ENCODE results near the gene EEF1A2.

Gene EEF1A2

GRCh38 chr20:63536997-63537524, 38.2 kb upstream of the EEF1A2 start, which contains the start of gene PTK6:
Gene PTK6, minus strand, starts transcription at chr20:63537376. Its CDS starts 62 bp downstream, at chr20:63537314.
- no peak for DNase-seq

DNA sequence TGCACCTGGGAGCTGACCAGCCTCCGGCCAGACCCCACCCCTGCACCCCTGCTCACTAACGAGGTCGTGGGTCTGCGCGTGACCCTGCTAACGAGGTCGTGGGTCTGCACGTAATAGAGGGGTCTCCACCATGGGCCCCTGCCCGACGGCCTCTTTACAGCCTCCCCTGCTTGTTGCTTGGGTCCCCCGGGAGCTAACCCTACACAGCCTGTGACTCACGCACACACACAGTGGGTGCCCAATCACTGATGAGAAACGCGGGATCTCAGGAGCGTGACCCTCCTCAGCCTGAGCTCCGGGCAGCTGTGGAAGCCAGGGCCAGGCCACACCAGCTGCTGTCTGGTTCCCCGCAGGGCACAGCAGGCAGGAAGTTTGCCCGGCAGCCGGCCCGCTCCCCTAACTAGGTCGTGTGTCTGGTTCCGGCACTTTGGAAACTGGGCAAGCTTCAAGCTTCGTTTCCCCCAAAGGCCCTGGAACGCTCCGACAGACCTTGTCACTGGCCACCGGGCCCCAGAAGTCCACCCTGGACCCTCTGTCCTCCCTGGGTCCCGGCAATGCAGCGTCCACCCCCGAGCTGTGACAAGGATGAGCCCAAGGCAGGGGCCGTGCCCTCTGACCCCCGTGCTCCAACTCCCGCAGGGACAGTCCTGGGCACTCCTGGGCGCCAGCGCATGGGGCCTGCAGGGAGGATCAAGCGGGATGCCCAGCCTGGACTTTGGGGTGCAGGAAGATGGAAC, 37.5 kb upstream of the EEF1A2 start:
- no peak for DNase-seq

DNA sequence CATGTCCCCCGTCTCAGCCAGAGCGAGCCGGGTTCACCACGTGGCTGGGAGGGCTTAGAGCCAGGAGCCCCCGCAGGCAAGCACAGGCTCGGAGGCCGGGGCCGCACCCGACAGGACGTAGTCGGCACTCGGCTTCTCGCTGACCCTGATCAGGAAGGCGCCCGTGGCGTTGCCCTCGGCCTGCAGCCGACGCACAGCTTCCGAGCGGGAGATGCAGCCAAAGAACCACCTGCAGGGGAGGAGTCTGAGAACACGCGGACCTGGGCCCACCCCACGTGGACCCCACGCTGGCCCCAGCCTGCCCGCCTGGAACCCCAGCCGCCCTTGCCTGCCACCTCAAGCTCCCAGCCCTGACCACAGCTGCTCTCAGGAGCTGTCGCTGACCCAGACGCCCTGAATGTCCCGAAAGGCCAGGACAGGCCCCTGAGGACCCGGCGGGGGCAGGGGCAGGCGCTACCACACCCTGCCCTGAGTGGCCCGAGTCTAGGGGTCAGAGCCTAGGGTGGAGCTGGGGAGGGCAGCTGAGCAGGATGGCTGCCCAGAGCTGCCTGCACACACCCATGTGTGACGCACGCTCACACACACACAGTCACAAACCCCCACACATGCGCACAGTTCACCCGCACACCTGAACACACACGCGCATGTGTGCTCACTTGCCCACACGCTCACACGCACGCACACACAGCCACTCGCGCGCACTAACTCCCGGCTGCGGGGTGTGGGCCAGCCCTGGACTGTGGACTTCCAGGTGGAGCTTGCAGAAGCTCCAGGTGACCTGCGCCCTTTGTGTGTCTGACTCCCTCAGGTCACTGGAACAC, 36.2 kb upstream of the EEF1A2 start:
- DNase-seq = no peak

DNA sequence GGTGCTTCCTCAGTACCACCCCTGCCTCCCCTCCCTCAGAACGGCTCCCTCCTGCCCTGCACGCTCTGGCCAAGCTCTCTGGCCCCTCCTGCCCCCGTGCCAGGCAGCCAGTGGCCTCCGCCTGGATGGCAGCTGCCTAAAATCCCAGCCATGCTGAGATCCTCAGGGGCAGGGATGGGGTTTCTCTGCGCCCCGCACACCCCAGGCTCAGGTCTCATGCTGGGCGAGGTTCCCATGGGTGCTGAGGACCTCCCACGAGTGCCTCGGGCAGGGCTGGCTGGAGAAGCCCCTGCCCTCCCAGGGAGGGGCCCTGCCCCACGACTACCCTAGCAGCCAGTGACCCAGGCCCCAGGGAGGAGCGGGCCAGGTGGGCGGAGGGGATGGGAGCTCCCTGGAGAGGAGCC, 35.5 kb upstream of the EEF1A2 start:
- DNase-seq = no peak

DNA sequence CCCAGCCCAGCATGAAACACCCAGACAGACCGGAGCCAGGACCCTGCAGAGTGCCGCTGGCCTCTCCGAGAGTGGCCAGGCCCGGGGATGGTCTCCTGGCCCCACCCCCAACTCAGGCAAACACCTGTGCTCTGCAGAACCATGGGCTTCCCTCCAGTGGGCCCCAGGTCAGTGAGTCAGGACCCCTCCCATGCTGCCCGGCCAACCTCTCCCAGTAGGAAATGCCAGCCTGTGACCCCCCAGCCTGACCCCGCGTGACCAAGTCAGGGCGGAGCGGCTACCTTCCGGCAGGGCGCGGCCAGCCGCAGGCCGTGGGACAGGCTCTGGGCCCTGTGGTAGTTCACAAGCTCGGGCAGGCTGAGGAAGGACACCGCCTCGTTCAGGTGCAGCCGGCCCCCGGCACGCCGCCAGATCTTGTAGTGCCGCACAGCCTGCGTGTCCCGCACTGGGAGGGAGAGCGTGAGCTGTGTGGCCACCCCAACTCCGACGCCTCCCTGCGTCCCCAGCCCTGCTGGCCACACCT, 35.0 kb upstream of the EEF1A2 start:
- DNase-seq = no peak

DNA sequence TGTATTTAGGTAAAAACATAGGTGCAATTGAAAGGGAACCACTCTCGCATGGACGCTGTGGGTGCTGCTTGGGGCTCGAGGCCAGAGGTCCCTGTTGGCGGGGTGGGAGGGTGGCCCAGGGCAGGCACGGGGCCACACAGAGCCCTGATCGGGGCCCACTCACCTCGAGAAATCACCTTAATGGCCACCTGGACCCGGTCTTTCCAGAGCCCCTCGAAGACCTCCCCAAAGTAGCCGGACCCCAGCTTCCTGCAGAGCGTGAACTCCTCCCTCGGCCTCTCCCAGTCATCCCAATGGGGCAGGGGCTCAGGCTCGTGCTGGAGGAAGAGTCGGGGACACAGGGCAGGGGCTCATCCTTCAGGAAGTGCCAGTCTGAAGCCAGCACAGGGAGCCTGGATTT, 34.5 kb upstream of the EEF1A2 start:
- no peak for DNase-seq

DNA sequence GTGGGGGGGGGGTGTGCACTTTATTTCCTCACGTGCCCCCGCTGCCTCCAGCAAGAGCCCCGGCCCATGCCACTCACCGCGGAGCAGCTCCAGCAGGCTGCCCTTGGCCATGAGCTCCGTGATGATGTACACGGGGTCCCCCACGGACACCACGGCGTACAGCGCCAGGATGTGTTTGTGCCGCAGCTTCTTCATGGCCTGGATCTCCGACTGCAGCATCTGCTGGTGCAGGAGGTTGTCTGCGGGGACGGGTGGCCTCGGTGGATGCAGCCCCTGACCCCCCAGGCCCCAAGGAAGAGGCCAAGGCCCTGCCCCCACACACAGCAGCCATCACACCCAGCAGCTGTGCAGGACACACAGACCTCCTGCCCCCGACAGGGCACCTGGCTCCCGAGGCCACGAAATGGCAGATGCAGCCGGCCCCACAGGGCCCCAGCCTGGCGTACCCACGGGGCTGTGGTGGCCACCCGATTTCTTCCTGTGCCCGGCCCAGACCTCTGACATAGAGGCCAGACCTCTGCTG, 33.6 kb upstream of the EEF1A2 start:
- DNase-seq = no peak

DNA sequence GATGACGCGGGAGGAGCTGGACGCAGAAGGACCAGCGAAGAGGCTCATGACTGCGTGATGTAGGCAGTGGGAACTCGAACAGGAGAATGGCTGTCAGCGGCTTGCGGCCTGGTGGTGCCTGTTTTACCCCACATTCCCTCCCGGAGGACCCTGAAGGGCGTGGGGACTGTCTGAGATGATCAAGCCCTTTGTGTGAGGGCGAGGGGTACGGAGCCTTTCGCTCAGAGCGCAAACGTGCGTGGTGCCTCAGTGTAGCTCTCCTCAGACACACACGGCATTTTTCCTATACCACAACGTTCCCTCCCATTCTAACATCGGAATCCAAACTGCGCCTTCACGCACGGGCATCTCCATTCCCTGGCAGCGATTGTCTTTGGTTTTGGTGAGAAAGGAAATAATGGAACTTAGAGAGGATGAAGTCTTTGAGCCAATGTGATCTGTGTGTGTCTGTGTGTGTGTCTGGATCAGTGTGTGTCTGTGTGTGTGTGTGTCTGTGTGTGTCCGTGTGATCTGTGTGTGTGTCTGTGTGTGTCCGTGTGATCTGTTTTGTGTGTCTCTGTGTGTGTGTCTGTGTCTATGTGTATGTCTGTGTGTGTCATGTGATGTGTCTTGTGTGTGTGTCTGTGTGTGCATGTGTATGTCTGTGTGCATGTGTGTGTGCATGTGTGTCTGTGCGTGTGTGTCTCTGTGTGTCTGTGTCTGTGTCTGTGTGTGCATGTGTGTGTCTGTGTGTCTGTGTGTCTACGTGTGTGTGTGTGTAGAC, 33.0 kb upstream of the EEF1A2 start:
- DNase-seq = no peak

GRCh38 chr20:63530788-63531160, 31.9 kb upstream of the EEF1A2 start:
- DNase-seq = no peak

DNA sequence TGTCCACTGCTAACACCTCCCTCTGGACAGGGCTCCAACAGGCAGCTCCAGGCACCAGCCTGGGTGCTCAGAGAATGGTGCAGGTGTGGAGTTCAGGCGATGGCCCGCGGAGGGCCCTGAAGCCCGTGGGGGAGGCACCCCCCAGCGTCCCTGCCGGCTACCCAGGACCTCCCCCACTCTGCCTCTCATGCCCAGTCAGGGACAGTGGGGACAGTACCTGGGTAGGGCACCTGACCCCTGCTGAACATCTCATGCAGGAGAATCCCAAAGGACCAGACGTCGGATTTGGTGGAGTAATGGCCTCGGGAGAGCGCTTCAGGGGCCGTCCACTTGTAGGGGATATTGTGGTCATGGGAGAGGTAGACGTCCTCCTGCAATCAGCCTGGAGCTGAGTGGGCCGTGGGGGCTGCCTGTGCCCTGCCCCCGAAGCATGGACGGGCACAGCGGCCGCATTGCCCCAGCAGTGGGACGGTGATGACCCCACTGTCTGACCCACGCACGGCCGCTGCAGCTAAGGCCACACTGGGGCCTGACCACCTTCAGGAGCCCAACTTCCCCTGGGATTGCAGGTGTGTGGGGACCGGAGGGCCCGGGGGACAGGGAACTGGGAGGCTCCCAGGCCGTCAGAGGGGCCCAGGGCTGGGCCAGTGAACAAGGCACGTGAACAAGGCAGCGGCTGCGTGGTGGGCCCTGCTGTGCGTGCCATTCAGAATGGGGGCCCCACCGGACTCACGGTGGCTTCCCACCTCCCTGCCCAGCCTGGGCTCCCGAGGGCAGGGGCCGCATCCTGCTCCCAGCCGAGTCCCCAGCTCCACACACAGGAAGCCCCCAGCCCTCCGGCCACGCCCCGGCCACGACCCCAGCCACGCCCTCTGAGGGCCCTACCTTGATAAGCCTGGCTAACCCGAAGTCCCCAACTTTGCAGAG, 31.2 kb upstream of the EEF1A2 start:
- DNase-seq = no peak

GRCh38 chr20:63529180-63529860, 30.4 kb upstream of the EEF1A2 start:
- DNase-seq = no peak

DNA sequence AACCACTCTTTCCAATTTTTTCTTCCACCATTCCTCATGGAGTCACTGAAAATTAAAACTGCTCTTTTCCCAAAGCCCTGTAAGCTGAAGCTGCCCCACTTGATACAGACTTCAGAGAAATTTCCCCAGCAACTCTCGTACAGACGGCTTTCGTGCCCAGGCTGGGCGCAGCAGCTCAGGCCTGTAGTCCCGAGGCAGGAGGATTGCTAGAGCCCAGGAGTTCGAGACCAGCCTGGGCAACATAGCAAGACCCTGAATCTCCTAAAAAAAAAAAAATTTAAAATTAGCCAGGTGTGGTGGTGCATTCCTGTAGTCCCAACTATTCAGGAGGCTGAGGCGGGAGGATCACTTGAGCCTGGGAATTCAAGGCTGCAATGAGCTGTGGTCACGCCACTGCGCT, 28.3 kb upstream of the EEF1A2 start:
- DNase-seq = no peak

- DNase-seq = no peak
Measured at GRCh38 chr20:63525971-63526370, 27.1 kb upstream of the EEF1A2 start.

- DNase-seq = no peak
Measured at GRCh38 chr20:63525185-63525584, 26.3 kb upstream of the EEF1A2 start.

- no peak for DNase-seq
Measured at GRCh38 chr20:63522981-63523611, 24.2 kb upstream of the EEF1A2 start.

DNA sequence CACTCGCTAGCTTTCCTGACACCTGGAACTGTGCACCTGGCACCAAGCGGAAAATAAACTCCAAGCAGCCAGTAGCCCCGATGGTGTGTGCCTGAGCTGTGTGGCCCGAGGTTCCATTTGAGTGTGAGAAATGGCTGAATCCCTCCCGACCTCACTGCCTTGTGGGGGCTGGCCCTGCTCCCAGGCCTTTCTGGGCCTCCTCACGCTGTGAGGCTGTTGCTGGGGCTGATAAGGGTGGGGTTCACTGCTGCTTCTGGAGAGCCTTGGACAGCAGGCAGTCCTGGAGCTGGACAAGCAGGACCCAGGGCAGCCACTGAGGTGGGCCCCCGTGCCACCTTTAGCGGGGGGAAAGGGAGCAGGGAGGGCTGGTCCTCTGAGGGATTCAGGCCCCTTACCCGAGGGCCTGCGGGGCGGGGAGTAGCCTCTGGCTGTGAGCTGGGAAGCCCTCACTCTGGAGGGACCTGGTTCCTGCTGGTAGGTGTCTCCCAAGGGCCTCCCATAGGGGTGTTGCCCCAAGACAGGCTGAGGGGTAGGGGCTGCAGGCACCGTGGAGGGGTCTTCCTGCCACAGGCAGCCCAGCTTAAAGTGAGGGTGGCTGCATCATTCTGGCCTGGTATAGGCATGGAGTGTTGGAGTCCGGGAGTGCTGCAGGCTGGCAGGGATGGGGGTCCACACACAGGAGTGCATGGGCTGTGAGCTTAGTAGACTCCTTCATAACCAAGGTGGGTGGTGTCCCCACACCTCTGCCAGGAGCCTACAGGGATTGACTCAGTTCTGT, 23.4 kb upstream of the EEF1A2 start:
- no peak for DNase-seq

DNA sequence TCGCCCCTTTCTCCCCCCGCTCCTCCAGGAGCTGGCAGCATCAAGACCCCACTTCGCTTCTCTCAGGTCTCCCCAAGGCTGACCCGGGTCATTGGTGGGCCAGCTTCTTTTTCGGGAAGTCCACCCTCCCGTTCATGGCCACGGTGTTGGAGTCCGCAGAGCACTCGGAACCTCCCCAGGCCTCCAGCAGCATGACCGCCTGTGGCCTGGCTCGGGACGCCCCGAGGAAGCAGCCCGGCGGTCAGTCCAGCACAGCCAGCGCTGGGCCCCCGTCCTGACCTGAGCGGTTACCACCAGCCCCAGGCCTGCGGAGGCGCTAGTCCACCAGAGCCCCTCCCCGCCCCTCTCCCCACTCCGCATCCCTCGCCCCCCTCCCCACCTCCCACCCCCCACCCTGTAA, 22.7 kb upstream of the EEF1A2 start:
- DNase-seq = no peak

DNA sequence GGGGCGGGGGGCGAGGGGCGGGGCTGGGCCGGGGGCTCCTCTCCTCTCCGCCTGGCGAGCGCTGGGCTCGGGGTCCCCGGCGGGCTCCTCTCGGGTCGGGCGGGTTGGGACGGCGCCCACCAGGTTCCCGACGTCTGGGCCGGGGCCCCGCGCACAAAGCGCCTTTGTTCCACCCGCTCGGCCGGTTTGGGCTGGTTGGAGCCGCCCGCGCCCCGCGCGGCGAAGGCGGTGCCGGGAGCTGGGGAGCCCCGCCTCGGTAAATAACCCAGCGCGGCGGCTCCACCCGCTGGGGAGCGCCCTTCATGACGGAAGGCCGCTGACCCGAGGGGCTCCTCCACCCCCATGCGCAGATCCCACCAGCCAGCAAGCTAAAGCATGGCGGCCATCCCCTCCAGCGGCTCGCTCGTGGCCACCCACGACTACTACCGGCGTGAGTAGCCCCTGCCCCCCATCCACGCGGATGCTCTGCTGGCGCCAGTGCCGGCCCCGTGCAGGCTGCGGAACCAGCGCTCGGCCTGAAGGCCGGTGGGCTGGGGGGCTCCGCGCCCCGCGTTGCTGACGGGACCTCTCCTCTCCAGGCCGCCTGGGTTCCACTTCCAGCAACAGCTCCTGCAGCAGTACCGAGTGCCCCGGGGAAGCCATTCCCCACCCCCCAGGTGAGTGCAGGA, 22.2 kb upstream of the EEF1A2 start:
- DNase-seq = peak; percentile 70

- peak; percentile 87 for DNase-seq
Measured at GRCh38 chr20:63520504-63520933, 21.6 kb upstream of the EEF1A2 start, which contains the start of gene PPDPF. Gene PPDPF, plus strand, starts transcription at chr20:63520765. Its CDS starts 544 bp downstream, at chr20:63521309.
